ENCODE data around the gene USB1. TPM values are rescaled to one million over a fixed set of nuclear protein-coding genes. Genes with fewer than 3 reads are reported as not detected.
A peak's percentile ranks its signal among the peaks of the same experiment; 100 is the strongest.
"Not testable (repeated sequence)": the region's sequence is repeated elsewhere in the genome, so short reads cannot be mapped to it uniquely, and the experiment has no call there.

USB1 gene
- total and polyA plus RNA-seq, 4 donors: 14.7 to 72.7 (median 38.7) TPM

DNA sequence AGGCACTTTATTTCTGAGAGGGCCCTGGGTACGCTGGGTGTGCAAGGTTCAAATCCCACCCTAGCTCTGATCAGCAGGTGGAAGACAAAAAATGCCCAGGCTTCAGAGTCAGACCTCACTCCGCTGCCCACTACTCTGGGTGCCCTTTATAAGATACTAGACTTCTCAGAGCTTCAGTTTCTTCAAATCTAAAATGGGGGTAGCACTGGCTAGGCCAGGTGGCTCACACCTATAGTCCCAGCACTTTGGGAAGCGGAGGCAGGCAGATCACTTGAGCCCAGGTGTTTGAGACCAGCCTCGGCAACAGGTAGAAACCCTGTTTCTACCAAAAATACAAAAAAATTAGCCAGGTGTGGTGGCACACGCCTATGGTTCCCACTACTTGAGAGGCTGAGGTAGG is 1.7 kb downstream of the USB1 start:
- no peak for DNase-seq
- WGBS, 2 donors: 95 to 98% methylated on average over 5 of the region's 5 CpGs

DNA sequence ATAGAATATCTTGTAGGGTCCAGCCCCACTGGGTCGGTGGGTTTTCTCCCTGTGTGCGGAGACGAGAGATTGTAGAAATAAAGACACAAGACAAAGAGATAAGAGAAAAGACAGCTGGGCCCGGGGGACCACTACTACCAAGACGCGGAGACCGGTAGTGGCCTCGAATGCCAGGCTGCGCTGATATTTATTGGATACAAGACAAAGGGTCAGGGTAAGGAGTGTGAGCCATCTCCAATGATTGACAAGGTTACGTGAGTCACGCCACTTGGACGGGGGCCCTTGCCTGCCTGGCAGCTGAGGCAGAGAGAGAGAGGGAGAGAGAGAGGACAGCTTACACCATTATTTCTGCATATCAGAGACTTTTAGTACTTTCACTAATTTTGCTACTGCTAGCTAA is 3.5 kb downstream of the USB1 start:
- not testable (repeated sequence) for ATAC-seq (ENCODE audit: insufficient read depth, low FRiP score); H3K27ac ChIP-seq (ENCODE audit: low read depth in 1 of 2, low read length in 1 of 2); H3K27me3 ChIP-seq (ENCODE audit: control insufficient read depth in 3 of 3, insufficient read depth in 3 of 3, low read length in 2 of 3); H3K36me3 ChIP-seq (ENCODE audit: control insufficient read depth in 4 of 4, insufficient read depth in 4 of 4, low read length in 4 of 4); H3K9me3 ChIP-seq (ENCODE audit: control insufficient read depth in 4 of 4, insufficient read depth in 3 of 4, low read length in 3 of 4); H3K4me3 ChIP-seq; H3K4me1 ChIP-seq (ENCODE audit: control insufficient read depth in 5 of 5, insufficient read depth in 5 of 5, low read length in 5 of 5); H3K9ac ChIP-seq (ENCODE audit: insufficient read depth in 1 of 2, low read length in 2 of 2)
- 91 to 97% methylated on average over 12 of the region's 12 CpGs for WGBS, 2 donors
- peak in 1 of 3 donors; percentile 7 for DNase-seq

More for the DNA sequence above, 1.7 kb downstream of the USB1 start:
- no peak for ATAC-seq (ENCODE audit: insufficient read depth, low FRiP score)
- Histone ChIP-seq H3K4me3 (no peak overlapping the region), H3K27ac (ENCODE audit: low read depth in 1 of 2, low read length in 1 of 2) (no peak overlapping the region), H3K9me3 (ENCODE audit: control insufficient read depth in 4 of 4, insufficient read depth in 3 of 4, low read length in 3 of 4) (no peaks in the 10 kb centered on the region), H3K36me3 (ENCODE audit: control insufficient read depth in 4 of 4, insufficient read depth in 4 of 4, low read length in 4 of 4) (peaks cover 0 to 6% (median 2%) of the 10 kb centered on the region in 4 donors), H3K27me3 (ENCODE audit: control insufficient read depth in 3 of 3, insufficient read depth in 3 of 3, low read length in 2 of 3) (no peaks in the 10 kb centered on the region), H3K9ac (ENCODE audit: insufficient read depth in 1 of 2, low read length in 2 of 2) (no peak overlapping the region), H3K4me1 (ENCODE audit: control insufficient read depth in 5 of 5, insufficient read depth in 5 of 5, low read length in 5 of 5) (peaks cover 0 to 17% (median 10%) of the 10 kb centered on the region in 5 donors)
- TF ChIP-seq, protein P1, sequence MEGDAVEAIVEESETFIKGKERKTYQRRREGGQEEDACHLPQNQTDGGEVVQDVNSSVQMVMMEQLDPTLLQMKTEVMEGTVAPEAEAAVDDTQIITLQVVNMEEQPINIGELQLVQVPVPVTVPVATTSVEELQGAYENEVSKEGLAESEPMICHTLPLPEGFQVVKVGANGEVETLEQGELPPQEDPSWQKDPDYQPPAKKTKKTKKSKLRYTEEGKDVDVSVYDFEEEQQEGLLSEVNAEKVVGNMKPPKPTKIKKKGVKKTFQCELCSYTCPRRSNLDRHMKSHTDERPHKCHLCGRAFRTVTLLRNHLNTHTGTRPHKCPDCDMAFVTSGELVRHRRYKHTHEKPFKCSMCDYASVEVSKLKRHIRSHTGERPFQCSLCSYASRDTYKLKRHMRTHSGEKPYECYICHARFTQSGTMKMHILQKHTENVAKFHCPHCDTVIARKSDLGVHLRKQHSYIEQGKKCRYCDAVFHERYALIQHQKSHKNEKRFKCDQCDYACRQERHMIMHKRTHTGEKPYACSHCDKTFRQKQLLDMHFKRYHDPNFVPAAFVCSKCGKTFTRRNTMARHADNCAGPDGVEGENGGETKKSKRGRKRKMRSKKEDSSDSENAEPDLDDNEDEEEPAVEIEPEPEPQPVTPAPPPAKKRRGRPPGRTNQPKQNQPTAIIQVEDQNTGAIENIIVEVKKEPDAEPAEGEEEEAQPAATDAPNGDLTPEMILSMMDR (IDR thresholded peaks at IDR 0.05; ENCODE audit: control extremely low read depth, extremely low read depth): no peak

DNA sequence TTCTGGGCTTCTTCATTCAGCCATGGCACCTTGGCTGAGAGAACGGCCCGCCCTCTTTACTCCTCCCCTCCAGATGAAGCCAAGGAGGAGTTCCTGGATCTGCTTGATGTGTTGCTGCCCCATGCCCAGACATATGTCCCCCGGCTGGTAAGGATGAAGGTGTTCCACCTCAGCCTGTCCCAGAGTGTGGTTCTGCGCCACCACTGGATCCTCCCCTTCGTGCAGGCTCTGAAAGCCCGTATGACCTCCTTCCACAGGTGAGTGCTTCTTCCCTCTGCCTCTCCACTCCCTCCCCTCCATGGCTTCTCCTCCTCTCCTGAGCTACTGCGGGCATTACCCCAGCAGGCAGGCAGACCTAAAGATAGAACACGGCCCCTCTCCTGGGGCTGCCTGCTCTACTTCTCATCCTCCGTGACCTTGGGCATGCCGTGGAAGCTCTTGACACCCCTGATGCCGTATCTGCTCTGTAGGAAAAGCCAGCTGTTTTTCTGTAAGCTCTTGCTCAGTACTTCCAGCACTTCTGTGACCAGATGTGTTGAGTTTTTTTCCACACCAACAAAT is 8.7 kb downstream of the USB1 start:
- Histone ChIP-seq H3K4me1 (ENCODE audit: control insufficient read depth in 5 of 5, insufficient read depth in 5 of 5, low read length in 5 of 5) (no peaks in the 10 kb centered on the region), H3K36me3 (ENCODE audit: control insufficient read depth in 4 of 4, insufficient read depth in 4 of 4, low read length in 4 of 4) (peaks cover 0 to 23% (median 8%) of the 10 kb centered on the region in 4 donors), H3K4me3 (no peak overlapping the region), H3K9me3 (ENCODE audit: control insufficient read depth in 4 of 4, insufficient read depth in 3 of 4, low read length in 3 of 4) (no peaks in the 10 kb centered on the region), H3K27me3 (ENCODE audit: control insufficient read depth in 3 of 3, insufficient read depth in 3 of 3, low read length in 2 of 3) (no peaks in the 10 kb centered on the region), H3K9ac (ENCODE audit: insufficient read depth in 1 of 2, low read length in 2 of 2) (no peak overlapping the region), H3K27ac (ENCODE audit: low read depth in 1 of 2, low read length in 1 of 2) (no peak overlapping the region)
- DNase-seq (no peak), ATAC-seq (ENCODE audit: insufficient read depth, low FRiP score) (no peak)
- TF ChIP-seq, protein P1 (IDR thresholded peaks at IDR 0.05; ENCODE audit: control extremely low read depth, extremely low read depth): no peak
- WGBS, 2 donors: 94 to 95% methylated on average over 11 of the region's 11 CpGs

DNA sequence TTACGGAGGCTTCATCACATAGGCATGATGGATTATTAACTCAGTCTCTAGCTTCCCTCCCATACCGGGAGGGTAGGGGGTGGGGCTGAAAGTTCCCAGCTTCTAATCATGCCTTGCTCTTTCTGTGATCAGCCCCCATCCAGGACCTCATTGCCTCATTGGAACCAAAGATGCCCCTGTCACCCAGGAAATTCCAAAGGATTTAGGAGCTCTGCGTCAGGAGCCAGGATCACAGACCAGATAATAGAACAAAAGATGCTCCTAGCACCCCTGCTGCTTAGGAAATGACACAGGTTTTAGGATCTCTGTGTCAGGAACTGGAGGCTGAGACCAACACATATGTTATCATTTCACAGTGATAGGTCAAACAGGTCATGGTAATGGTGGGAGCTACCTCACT is 9.7 kb downstream of the USB1 start:
- Histone ChIP-seq H3K36me3 (ENCODE audit: control insufficient read depth in 4 of 4, insufficient read depth in 4 of 4, low read length in 4 of 4) (peaks cover 2 to 23% (median 8%) of the 10 kb centered on the region in 4 donors), H3K4me3 (no peak overlapping the region), H3K4me1 (ENCODE audit: control insufficient read depth in 5 of 5, insufficient read depth in 5 of 5, low read length in 5 of 5) (no peaks in the 10 kb centered on the region), H3K27ac (ENCODE audit: low read depth in 1 of 2, low read length in 1 of 2) (no peak overlapping the region), H3K27me3 (ENCODE audit: control insufficient read depth in 3 of 3, insufficient read depth in 3 of 3, low read length in 2 of 3) (no peaks in the 10 kb centered on the region), H3K9ac (ENCODE audit: insufficient read depth in 1 of 2, low read length in 2 of 2) (no peak overlapping the region), H3K9me3 (ENCODE audit: control insufficient read depth in 4 of 4, insufficient read depth in 3 of 4, low read length in 3 of 4) (no peaks in the 10 kb centered on the region)
- TF ChIP-seq, protein P1 (IDR thresholded peaks at IDR 0.05; ENCODE audit: control extremely low read depth, extremely low read depth): no peak
- no peak for ATAC-seq (ENCODE audit: insufficient read depth, low FRiP score)
- no peak for DNase-seq
- WGBS, 2 donors: 74 to 82% methylated on average over 3 of the region's 3 CpGs
